ENCODE data around the gene TNFRSF1B. TPM values are rescaled to one million over a fixed set of nuclear protein-coding genes. Genes with fewer than 3 reads are reported as not detected.

TNFRSF1B gene
- polyA plus RNA-seq, 3 donors, result 4.8 to 9.3 (median 6.9) TPM

DNA sequence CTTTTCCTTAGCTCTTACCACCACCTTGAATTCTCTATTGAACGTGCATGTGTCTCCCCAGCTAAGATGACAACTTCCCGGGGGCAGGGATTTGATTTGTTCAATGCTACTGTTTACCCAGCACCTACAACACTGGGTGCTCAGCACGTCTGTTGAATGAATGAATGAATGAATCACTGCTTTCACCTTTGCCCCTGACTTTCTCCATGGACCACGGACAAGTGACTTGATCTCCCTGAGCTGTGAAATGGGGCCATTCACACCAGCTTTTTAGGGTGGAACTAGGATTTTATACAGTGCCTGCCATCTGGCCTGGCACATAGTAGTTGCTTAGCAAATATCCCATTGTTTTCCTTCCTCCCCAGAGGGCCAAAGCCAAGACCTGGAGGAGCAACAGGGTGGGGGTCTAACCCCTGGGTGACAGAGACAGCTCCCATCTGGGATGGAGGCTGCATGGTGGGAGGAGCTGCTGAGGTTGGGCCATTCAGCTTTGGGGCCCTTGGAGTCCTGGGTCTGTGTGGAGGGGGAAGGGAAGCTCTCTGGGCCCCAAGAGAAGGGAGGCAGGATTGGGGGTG is 15.7 kb downstream of the TNFRSF1B start:
- DNase-seq (ENCODE audit: extremely low read depth in 1 of 11, low read depth in 9 of 11, low spot score in 4 of 11), result no peak

DNA sequence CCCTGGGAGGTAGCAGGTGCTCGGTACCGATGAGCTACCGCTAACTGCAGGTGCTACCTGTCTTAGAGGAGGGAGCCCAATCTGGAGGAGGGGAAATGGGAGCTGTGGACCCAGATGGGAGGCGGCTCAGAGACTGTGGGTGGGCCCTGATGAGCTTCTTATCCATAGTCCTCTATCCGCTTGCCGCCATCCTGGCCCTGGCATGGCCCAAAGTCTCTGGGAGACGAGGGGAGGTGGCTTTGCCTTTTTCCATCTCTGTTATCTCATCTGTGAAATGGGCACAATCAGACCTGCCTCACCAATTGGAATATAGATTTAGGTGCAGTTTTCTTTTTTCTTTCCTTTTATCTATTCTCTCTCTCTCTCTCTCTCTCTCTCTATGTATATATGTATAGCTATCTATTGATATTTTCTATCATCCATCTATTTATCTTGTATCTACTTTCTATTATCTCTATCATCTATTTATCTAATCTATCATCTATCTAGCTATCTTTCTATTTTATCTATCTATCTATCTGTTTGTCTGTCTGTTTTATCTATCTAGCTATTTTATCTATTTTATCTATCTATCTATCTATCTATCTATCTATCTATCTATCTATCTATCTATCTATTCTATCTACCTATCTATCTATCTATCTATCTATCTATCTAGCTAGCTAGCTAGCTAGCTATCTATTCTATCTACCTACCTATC is 16.5 kb downstream of the TNFRSF1B start:
- DNase-seq (ENCODE audit: extremely low read depth in 1 of 11, low read depth in 9 of 11, low spot score in 4 of 11), result no peak

DNA sequence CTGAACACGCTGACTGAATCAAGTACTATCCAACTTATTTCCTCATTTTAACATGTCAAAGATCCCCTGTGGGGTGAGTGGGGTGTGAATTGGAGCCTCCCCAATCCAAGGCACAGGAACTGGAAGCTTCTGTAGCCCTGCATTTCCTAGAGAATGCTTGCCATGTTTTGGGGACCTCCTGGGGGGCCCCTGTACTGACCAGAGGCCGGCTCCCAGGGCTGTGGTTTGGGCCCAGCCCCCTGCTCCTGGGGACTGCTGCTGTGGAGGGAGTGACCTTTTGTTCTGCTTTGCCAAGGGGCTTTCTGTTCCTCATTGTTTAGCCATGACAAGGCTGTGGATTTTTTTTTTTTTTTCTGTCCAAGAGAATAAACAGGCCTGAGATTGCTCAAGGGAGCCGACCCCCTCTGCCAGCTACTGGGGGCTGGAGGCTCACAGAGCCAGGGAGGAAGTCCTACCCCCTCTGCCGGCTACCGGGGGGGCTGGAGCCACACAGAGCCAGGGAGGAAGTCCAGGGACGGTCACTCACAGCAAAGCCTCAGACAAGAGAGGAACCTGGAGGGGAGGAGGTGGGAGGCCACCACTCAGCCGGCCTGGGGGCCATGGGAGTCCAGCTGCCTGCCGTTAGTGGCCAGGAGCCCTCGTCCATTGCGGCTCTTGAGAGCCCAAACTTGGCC is 17.4 kb downstream of the TNFRSF1B start:
- DNase-seq (ENCODE audit: extremely low read depth in 1 of 11, low read depth in 9 of 11, low spot score in 4 of 11), result no peak

DNA sequence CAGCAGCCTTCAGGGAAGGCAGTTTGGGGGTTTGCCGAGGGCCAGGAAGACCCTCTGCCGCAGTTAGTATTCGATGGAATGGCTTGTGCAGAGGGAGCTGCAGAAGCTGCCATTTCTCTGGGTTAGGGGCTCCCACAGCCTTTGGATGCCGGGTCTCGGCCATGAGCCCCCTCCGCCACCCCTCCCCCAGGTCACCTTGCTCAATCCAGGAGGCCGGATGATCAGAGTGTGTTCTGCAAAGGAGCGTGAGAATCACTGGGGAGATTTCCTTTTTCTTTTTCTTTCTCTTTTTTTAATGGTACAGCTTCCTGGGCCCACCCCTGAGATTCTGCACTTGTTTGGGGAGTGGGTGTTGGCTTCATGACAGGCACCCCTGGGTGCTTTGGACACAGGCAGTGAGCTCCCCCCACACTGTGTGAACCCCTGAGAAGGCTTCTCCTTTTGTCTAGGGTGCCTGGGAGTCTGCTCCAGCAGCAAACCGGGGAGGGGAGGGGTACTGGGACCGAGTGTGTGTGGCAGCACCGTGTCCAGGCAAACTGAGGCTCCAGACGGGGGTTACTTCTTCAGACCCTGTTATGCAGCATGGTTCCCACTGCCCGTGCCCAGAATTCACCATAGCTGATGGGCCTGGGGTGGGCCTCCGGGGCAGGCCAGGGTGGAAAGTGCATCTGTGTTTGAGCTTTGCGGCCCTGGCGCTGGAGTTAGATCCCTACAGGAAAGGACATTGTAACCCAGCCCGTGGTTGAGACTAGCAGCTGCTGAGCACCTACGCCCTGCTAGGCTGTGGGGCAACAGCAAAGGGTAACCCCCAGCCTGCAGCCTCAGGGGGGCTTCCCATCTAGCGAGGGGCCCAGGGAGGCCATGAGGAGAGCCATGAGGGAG is 18.5 kb downstream of the TNFRSF1B start:
- no peak for DNase-seq (ENCODE audit: extremely low read depth in 1 of 11, low read depth in 9 of 11, low spot score in 4 of 11)

DNA sequence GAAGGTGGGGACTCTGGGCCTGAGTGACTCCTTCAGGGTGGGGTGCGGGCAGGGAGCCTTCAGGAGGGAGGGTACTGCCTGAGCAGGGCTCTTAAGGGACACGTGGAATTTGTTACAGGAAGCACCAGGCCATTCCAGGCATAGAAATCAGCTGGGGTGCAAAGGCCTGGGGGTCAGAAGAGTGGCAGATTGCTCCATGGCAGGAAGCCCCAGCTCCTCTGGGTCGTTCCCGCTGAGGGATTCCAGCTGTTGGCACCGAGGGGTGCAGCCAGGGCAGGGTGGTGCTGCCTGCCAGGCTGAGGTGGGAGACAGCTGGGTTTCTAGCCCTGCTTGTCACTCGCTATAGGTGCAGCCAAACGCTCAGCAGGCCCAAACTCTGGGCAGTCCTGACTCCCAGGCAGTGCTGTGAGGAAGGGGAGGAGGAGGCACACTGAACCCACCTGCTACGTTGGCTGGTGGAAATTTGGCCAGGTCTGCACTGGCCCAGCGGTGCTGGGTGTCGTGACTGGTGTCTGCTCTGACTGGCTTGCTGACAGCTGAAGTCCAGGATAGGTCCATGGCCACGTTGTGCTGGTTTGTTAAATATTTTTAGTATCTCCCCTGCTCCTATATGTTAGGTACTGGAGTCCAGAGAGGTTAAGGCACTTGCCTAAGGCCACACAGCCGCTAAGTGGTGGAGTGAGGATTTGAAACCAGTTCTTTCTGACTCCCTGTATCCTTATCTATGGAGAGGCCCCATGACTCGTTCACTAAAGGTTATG is 19.3 kb downstream of the TNFRSF1B start:
- no peak for DNase-seq (ENCODE audit: extremely low read depth in 1 of 11, low read depth in 9 of 11, low spot score in 4 of 11)

DNA sequence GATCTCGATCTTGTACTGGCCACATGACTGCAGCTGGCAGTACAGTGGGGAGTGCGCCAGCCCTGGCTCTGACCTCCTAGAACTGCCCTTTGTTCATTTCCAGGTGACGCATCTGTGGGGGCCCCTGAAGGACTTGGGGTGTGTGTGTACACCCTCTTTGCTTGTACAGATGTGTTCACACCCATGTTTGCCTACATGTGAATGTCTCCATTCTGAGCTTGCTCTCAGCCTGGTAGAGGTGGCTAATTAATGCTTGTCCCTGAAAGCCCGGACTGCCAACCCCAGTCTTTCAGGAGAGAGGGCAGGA is 19.8 kb downstream of the TNFRSF1B start:
- DNase-seq (ENCODE audit: extremely low read depth in 1 of 11, low read depth in 9 of 11, low spot score in 4 of 11), result no peak

DNA sequence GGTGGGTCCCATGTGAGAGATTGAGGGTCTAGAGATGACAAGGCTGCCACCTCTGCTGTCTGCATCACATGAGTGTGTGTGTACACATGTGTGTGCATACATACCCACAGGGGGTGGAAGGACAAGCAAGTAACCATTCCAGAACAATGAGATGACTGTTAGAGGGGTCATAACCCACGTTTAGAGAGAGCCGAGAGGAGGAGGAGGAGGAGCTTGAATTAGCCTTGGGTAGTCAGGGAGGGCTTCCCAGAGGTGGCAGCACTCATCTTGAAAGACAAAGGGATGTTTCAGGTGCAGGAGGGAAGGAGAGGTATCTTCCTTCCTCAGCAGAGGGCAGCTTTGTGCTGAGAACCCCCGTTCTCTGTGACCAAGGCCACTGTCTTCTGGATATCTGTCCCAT is 21.3 kb downstream of the TNFRSF1B start:
- DNase-seq (ENCODE audit: extremely low read depth in 1 of 11, low read depth in 9 of 11, low spot score in 4 of 11), result no peak

DNA sequence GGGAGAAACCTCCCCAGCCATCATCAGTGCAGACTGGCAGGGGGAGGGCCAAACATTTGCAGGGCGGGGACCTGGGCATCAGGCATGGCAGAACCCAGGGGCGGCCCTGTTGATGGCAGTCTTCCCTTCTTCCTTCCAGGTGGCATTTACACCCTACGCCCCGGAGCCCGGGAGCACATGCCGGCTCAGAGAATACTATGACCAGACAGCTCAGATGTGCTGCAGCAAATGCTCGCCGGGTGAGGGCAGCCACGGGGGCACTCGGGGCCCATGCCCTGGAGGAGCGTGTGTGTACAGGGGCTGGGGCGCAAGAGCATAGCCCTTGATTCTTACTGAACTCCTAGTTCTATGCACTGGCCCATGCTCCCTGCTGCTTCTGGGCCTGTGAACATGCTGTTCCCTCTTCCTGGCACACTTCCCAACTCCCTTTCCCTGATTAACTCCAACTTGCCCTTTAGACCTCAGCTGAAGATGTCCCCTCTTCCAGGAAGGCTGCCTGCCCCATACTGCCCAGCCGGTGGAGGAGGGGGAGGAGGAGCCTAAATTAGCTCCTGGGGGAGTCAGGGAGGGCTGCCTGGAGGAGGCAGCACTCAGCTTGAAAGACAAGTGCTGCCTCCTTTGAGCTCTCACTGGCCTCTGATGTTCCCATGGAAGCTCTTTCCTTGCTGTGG is 22.0 kb downstream of the TNFRSF1B start:
- no peak for DNase-seq (ENCODE audit: extremely low read depth in 1 of 11, low read depth in 9 of 11, low spot score in 4 of 11)

DNA sequence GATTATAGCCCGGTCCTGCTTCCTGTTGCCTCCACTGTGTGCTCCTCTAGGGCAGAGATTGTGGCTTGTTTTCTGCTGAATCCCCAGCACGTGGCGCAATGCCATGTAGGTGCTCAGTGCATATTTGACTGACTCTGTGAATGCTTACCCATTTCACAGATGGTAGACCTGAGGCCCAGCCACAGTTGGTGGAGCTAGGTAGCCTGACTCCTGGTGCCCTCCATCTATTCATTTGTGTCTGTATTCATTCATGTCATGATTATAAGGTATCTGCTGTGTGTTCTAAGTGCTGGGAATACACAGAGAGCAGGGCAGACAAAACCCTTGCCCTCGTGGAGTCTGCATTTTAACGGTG is 22.5 kb downstream of the TNFRSF1B start:
- no peak for DNase-seq (ENCODE audit: extremely low read depth in 1 of 11, low read depth in 9 of 11, low spot score in 4 of 11)

DNA sequence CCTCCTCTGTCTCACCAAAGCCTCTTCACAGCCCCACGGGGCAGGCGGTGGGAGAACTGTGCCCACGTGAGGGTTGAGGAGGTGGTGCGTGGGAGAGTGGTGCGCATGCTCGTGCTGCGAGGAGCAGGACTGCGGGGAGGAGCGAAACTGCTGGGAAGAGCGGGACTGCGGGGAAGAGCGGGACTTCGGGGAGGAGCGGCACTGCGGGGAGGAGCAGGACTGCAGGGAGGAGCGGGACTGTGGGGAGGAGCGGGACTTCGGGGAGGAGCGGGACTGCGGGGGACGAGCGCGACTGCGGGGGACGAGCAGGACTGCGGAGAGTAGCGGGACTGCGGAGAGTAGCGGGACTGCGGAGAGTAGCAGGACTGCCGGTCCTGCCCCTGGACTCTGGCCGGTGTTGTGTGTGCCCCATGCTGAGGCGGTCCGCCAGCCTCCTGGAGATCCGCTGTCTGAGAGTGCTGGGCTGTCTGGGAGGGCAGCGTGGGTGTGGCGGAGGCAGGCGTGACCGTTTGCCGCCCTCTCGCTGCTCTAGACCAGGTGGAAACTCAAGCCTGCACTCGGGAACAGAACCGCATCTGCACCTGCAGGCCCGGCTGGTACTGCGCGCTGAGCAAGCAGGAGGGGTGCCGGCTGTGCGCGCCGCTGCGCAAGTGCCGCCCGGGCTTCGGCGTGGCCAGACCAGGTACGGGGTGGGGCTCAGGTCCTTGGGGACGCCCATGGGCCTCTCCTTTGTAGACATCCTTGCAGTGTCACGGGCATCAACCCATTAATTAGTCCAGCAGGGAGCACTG is 24.6 kb downstream of the TNFRSF1B start:
- no peak for DNase-seq (ENCODE audit: extremely low read depth in 1 of 11, low read depth in 9 of 11, low spot score in 4 of 11)

DNA sequence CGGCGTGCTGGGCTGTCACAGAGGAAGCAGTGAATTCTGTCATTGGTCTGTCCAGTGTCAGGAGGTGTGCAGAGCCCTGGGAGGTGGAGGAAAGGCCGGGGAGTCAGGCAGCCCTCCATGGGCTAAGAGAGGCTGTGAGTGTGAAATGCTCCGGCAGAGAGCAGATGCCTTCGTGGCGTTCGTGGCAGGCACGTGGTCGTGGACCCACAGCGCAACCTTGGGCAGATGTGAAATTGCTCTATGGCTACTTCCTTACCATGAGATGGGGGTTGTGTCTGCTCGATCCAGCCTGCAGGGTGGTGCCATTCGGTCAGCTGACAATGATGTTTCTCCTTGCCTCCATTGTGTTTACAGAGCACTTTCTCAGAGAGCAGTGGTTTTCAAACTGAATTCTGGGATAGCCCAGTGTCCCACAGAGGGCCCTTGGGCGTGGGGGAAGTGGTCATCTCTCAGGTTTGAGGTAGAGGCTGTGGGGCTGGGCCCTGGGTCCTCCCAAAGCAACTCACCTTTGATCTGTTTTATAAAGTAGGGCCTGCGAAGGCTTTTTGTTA is 27.9 kb downstream of the TNFRSF1B start:
- DNase-seq (ENCODE audit: extremely low read depth in 1 of 11, low read depth in 9 of 11, low spot score in 4 of 11), result no peak

DNA sequence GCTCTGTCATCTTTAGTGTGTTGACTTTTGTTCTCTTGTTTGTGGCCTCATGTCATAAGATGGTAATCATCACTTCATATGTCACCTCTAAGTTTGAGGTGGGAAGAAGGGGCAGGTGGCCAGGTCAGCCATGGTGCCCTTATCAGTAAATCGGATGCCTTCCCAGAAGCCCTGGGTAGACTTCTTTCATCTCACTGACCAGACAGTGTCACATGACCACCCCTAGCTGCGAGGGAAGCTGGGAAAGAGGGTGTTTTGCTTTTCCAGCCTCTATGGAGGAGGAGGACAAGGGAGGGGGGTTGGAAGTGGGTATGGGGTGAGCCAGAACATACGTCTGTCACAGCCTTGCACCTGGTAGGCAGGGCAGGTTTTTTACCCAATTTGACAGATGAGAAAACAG is 28.6 kb downstream of the TNFRSF1B start:
- DNase-seq (ENCODE audit: extremely low read depth in 1 of 11, low read depth in 9 of 11, low spot score in 4 of 11), result no peak

DNA sequence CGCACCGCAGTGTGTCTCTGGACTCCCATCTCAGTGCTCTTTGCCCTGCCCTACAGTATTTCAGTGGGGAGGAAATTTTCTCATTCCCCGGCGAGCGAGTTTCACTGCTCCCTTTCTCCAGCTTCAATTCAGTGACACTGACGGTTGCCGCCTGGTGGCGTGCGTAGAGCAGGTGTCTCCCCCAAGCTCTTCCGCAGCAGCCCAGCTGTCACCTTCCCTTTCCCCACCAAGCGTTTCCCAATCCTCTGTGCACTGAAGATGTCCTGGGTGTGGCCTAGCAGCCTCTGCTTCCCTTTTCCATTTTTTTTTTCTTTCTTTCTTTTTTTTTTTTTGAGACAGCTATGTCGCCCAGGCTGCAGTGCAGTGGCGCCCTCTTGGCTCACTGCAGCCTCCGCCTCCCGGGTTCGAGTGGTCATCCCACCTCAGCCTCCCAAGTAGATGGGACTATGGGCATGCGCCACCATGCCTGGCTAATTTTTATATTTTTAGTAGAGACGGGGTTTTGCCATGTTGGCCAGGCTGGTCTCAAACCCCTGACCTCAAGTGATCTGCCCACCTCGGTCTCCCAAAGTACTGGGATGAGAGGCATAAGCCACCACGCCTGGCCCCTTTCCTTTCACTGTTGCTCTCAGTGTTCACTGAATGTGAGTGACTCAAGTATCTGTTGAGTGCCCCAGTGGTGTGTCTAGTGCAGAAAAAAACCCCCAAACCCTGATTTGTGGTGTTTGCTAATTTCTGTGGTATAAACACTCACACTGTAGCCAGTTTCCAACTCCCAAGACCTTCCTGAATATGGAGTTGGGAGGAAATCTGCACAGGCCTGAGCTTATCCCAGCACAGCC is 30.1 kb downstream of the TNFRSF1B start:
- DNase-seq (ENCODE audit: extremely low read depth in 1 of 11, low read depth in 9 of 11, low spot score in 4 of 11), result no peak

DNA sequence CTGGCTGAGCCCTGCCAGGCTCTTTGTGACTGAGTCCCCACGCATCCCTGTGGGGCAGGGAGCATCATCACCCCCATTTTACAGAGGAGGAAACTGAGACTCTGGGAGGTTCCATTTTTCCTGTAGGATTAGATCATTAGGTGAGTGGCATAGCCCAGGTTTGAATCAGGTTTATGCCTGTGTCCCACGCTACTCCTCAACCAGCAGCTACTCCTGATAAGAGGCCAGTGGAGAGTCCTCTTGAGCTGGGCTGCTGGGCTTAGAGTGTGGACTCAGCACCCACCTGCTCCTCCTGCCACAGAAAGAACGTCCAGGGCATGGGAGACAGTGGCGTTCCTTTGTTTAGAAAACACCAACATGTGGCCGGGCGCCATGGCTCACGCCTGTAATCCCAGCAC is 30.7 kb downstream of the TNFRSF1B start:
- no peak for DNase-seq (ENCODE audit: extremely low read depth in 1 of 11, low read depth in 9 of 11, low spot score in 4 of 11)

DNA sequence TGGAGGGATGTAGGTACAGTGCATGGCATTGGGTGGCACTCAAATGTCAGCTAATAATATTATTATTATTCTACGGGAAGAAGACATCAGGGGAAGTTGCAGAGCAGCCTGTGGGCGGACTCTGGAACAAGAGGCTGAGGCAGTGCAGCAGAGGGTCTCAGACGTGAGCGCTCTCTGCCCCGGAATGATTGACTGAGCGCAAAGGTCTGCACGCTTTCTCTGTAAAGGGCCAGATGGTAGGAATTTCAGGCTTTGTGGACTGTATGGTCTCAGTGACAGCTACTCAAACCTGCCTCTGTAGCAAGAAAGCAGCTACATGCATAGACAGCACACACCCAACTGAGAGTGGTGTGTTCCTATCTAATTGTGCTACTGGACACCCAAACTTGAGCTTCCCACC is 33.4 kb downstream of the TNFRSF1B start:
- no peak for DNase-seq (ENCODE audit: extremely low read depth in 1 of 11, low read depth in 9 of 11, low spot score in 4 of 11)

DNA sequence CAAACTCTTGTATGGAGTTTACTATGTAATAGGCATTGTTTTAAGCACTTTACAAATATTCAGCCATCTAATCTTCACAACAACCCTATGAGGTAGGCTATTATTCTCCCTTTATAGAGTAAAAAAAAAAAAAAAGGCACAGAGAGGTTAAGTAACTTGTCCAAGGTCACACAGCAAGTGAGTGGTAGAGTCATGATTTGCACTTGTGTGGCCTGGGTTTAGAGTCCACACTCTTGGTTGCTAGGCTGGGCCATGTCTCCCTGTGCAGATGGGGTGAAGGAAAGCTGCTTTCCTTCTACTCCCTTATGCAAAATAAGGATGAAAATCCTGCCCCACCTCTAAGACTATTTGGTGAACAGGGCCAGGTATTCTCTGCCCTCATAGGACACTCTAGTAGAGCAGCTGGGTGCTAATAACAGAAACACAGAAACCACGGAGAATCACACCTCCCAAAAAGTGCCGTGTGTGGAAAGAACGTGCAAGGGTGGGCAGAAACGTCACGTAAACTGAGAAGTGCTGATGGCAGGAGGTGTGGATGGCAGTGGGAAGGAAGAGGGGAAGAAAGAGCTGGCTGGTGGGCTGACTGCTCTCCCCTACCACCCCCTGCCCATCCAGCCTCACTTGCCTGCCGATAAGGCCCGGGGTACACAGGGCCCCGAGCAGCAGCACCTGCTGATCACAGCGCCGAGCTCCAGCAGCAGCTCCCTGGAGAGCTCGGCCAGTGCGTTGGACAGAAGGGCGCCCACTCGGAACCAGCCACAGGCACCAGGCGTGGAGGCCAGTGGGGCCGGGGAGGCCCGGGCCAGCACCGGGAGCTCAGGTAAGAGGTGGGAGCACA is 34.8 kb downstream of the TNFRSF1B start:
- DNase-seq (ENCODE audit: extremely low read depth in 1 of 11, low read depth in 9 of 11, low spot score in 4 of 11), result no peak
